Keratinocyte (primary cell): ENCODE results near the gene MANBA. TPM values are rescaled to one million over a fixed set of nuclear protein-coding genes. Genes with fewer than 3 reads are reported as not detected.
A peak's percentile ranks its signal among the peaks of the same experiment; 100 is the strongest.
"Not testable (repeated sequence)": the region's sequence is repeated elsewhere in the genome, so short reads cannot be mapped to it uniquely, and the experiment has no call there.

Experiments used
- DNase-seq: peaks from one replicate; pipeline ENCODE4 v3.0.0-alpha.2; 2011; ENCODE audit warnings: low read depth, missing footprints, low spot score
- FAIRE-seq: peaks from 2 replicates; lab custom pipeline; 2011; peaks lifted over from hg19 to GRCh38; lab: Jason Lieb, UNC
- H2AFZ ChIP-seq: 2 replicates; pipeline ENCODE4 v1.6.0; 2012; ENCODE audit warnings: low read length, control low read depth, inconsistent platforms; ENCODE audit not compliant: control insufficient read depth
- H3K27ac ChIP-seq: 2 replicates; pipeline ENCODE4 v1.5.1; 2011; ENCODE audit warnings: low read length; ENCODE audit not compliant: control insufficient read depth, insufficient read depth
- H3K27me3 ChIP-seq: 3 replicates; pipeline ENCODE4 v1.6.0; 2011; ENCODE audit warnings: low read length; ENCODE audit not compliant: control insufficient read depth, insufficient read depth; ENCODE audit errors: extremely low read depth
- H3K36me3 ChIP-seq, 2 experiments: 2 replicates in 1 of 2; 3 replicates in 1 of 2; pipeline ENCODE4 v1.5.1; 2011; ENCODE audit warnings: low read length in 2 of 2, mild to moderate bottlenecking in 1 of 2; ENCODE audit not compliant: control insufficient read depth in 2 of 2, insufficient read depth in 2 of 2; ENCODE audit errors: extremely low read depth in 1 of 2
- H3K4me1 ChIP-seq: 3 replicates; pipeline ENCODE4 v1.5.1; 2011; ENCODE audit warnings: low read length; ENCODE audit not compliant: control insufficient read depth, insufficient read depth; ENCODE audit errors: extremely low read depth
- H3K4me2 ChIP-seq: 3 replicates; pipeline ENCODE4 v1.6.0; 2011; ENCODE audit warnings: low read depth, low read length; ENCODE audit not compliant: control insufficient read depth, insufficient read depth; ENCODE audit errors: extremely low read depth
- H3K4me3 ChIP-seq, 3 experiments: fragments of 200-600 bp in 1 of 3; sonication (generic) in 1 of 3; 2 replicates in 2 of 3; 3 replicates in 1 of 3; pipeline ENCODE4 v1.5.1; 2011 to 2016; ENCODE audit warnings: low read length in 3 of 3, mild to moderate bottlenecking in 3 of 3, control low read depth in 2 of 3, inconsistent platforms in 1 of 3, low read depth in 1 of 3, mixed read lengths in 1 of 3, mixed run types in 1 of 3, moderate library complexity in 1 of 3; ENCODE audit not compliant: control insufficient read depth in 2 of 3, insufficient read depth in 2 of 3; ENCODE audit errors: extremely low read depth in 1 of 3
- H3K79me2 ChIP-seq: 2 replicates; pipeline ENCODE4 v1.6.0; 2012; ENCODE audit warnings: low read length; ENCODE audit not compliant: control insufficient read depth, insufficient read depth
- H3K9ac ChIP-seq: 3 replicates; pipeline ENCODE4 v1.6.0; 2011; ENCODE audit warnings: low read length; ENCODE audit not compliant: control insufficient read depth, insufficient read depth; ENCODE audit errors: extremely low read depth
- H3K9me1 ChIP-seq: 3 replicates; pipeline ENCODE4 v1.6.0; 2011; ENCODE audit warnings: low read length; ENCODE audit not compliant: control insufficient read depth, insufficient read depth; ENCODE audit errors: extremely low read depth
- H3K9me3 ChIP-seq: 2 replicates; pipeline ENCODE4 v1.5.1; 2012; ENCODE audit warnings: low read depth, low read length; ENCODE audit not compliant: control insufficient read depth
- H4K20me1 ChIP-seq: 3 replicates; pipeline ENCODE4 v1.6.0; 2011; ENCODE audit warnings: low read length; ENCODE audit not compliant: control insufficient read depth, insufficient read depth; ENCODE audit errors: extremely low read depth
- EZH2 ChIP-seq: IDR thresholded peaks from one replicate; pipeline ENCODE4 v1.6.1; 2012; ENCODE audit warnings: inconsistent platforms, mild to moderate bottlenecking, low read length, moderate library complexity
- dilution Hi-C: fragments of 300-500 bp; cut with MboI; formaldehyde crosslinking; loops from one replicate; pipeline ENCODE4 v1.7.0; 2020; ENCODE audit warnings: low sequenced_read_pairs; ENCODE audit not compliant: extremely low pct_ligation_motif_present
- polyA plus RNA-seq, 5 experiments: library from polyadenylated mRNA; depleted of rRNA in 3 of 5; stranded (reverse) in 3 of 5; stranded (forward) in 1 of 5; unstranded in 1 of 5; fragments of >200 nt; gene quantifications; 1 replicate in 1 of 5; 2 replicates in 3 of 5; 3 replicates in 1 of 5; pipeline versions ENCODE4 v1.2.1 to v1.2.3, GENCODE V29; 2011 to 2012; ENCODE audit warnings: missing spikeins in 2 of 5, low read depth in 1 of 5, low replicate concordance in 1 of 5
- TF ChIP-seq, protein P1 (sequence below), 3 experiments: IDR thresholded peaks in 1 of 3; conservative IDR thresholded peaks in 1 of 3; optimal IDR thresholded peaks in 1 of 3; 2 replicates in 2 of 3; 3 replicates in 1 of 3; pipeline versions ENCODE3 to v1.5.1; 2011; ENCODE audit warnings: low read length in 3 of 3, mild to moderate bottlenecking in 3 of 3, moderate library complexity in 2 of 3, control low read depth in 1 of 3, inconsistent platforms in 1 of 3; ENCODE audit not compliant: insufficient read depth in 2 of 3; ENCODE audit errors: extremely low read depth in 1 of 3

MANBA gene
- polyA plus RNA-seq, 1 donor (not counting 4 experiments of a cell fraction or from before 2014, with no cell fraction given): 9.3 TPM

DNA sequence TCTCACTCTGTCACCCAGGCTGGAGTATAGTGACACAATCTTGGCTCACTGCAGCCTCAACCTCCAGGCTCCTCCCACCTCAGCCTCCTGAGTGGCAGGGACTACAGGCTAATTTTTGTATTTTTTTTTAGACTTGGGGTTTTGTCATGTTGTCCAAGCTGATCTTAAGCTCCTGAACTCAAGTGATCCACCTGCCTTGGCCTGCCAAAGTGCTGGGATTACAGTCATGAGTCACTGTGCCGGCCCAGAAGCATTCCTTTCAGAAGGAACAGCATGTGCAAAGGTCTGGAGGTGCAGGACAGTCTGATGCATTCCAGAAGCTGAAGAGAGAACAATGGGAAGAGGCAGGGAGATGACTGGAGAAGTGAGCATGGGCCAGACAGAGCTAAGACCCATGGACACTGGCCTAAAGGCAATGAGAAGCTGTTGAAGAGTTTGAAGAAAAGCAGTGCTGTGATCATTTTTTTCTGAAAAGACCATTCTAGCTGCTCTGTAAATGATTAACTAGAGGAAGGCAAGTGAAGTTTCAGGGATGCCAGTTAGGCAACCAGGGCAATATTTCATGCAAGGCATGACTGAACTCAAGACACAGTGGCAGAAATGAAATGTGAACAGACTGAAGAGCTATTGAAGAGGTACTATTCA is 43.2 kb downstream of the MANBA start:
- DNase-seq: peak; percentile 30
- dilution Hi-C loops: no loop called here
- Histone ChIP-seq H2AFZ (no peak overlapping the region), H3K9me3 (no peaks in the 10 kb centered on the region), H4K20me1 (no peaks in the 10 kb centered on the region), H3K9me1 (no peaks in the 10 kb centered on the region), H3K4me2 (no peak overlapping the region), H3K4me3 (no peak overlapping the region), H3K9ac (no peak overlapping the region), H3K79me2 (no peaks in the 10 kb centered on the region), H3K36me3 (no peaks in the 10 kb centered on the region), H3K4me1 (peaks cover 8% of the 10 kb centered on the region), H3K27me3 (no peaks in the 10 kb centered on the region), H3K27ac (no peak overlapping the region)
- TF ChIP-seq, protein P1, sequence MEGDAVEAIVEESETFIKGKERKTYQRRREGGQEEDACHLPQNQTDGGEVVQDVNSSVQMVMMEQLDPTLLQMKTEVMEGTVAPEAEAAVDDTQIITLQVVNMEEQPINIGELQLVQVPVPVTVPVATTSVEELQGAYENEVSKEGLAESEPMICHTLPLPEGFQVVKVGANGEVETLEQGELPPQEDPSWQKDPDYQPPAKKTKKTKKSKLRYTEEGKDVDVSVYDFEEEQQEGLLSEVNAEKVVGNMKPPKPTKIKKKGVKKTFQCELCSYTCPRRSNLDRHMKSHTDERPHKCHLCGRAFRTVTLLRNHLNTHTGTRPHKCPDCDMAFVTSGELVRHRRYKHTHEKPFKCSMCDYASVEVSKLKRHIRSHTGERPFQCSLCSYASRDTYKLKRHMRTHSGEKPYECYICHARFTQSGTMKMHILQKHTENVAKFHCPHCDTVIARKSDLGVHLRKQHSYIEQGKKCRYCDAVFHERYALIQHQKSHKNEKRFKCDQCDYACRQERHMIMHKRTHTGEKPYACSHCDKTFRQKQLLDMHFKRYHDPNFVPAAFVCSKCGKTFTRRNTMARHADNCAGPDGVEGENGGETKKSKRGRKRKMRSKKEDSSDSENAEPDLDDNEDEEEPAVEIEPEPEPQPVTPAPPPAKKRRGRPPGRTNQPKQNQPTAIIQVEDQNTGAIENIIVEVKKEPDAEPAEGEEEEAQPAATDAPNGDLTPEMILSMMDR (optimal IDR thresholded peaks at IDR 0.05 in 1 of 3, IDR thresholded peaks at IDR 0.05 in 1 of 3, conservative IDR thresholded peaks at IDR 0.05 in 1 of 3; ENCODE audit: extremely low read depth in 1 of 3, insufficient read depth in 2 of 3, low read length in 3 of 3): no peak
- TF ChIP-seq EZH2: no peak
- peak; percentile 88 for FAIRE-seq

- H3K27me3 ChIP-seq: no peaks in the 10 kb centered on the region
- no peaks in the 10 kb centered on the region for H3K9me1 ChIP-seq
- DNase-seq (no peak), FAIRE-seq (no peak)
- no peak overlapping the region for H3K27ac ChIP-seq
- TF ChIP-seq, protein P1 (optimal IDR thresholded peaks at IDR 0.05 in 1 of 3, IDR thresholded peaks at IDR 0.05 in 1 of 3, conservative IDR thresholded peaks at IDR 0.05 in 1 of 3; ENCODE audit: extremely low read depth in 1 of 3, insufficient read depth in 2 of 3, low read length in 3 of 3): peak; percentile 10 to 38 (median 29)
- TF ChIP-seq EZH2: no peak
- H3K4me2 ChIP-seq: no peak overlapping the region
- H2AFZ ChIP-seq: no peak overlapping the region
- no peaks in the 10 kb centered on the region for H3K36me3 ChIP-seq
- dilution Hi-C loops: no loop called here
- H3K9ac ChIP-seq: no peak overlapping the region
- no peaks in the 10 kb centered on the region for H4K20me1 ChIP-seq
- H3K4me3 ChIP-seq: no peak overlapping the region
- no peaks in the 10 kb centered on the region for H3K9me3 ChIP-seq
- no peaks in the 10 kb centered on the region for H3K79me2 ChIP-seq
- H3K4me1 ChIP-seq: peaks cover 8% of the 10 kb centered on the region
Measured at GRCh38 chr4:102715057-102715456, 45.7 kb downstream of the MANBA start.

DNA sequence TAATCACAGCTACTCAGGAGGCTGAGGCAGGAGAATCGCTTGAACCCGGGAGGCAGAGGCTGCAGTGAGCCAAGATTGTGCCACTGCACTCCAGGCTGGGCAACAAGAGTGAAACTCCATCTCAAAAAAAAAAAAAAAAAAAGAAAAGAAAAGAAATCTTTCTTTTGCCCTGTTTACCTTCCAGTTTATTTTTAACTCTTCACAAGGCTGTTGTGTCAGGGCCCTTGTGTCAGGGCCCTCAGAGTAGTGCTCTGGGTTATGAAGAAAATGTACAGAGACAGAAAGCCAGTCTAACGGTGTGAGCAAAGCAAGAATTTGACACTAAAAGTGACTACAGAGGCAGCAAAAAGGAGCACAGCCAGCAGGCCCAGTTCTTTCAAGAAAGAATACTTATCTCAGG is 47.0 kb downstream of the MANBA start:
- H3K4me2 ChIP-seq, FAIRE-seq, H3K4me3 ChIP-seq: not testable (repeated sequence)

More for the DNA sequence above, 47.0 kb downstream of the MANBA start:
- H3K27me3 ChIP-seq, H4K20me1 ChIP-seq, H3K27ac ChIP-seq, H3K36me3 ChIP-seq, H3K9ac ChIP-seq, H3K9me1 ChIP-seq, H2AFZ ChIP-seq, H3K9me3 ChIP-seq, H3K79me2 ChIP-seq, DNase-seq, H3K4me1 ChIP-seq, dilution Hi-C loops: not testable (repeated sequence)
